Measurements from ENCODE around the gene KRIT1. TPM values are rescaled to one million over a fixed set of nuclear protein-coding genes. Genes with fewer than 3 reads are reported as not detected.

The KRIT1 gene
- total RNA-seq, 4 donors from 2014 or later: 48.1 to 57.5 (median 52.4) TPM

DNA sequence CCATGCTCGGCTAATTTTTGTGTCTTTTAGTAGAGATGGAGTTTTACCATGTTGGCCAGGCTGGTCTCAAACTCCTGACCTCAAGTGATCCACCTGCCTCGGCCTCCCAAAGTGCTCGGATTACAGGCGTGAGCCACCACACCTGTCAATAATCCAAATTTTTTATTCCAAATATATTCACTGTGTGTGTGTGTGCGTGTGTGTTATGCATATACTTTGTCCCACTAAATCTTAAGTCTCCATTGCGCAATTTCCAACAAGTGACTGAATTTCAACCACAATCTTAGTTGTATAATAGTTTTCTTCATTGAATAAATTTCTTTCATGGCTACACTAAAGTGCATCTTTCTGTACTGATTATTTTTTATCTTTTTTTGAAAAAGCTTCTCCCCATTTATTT, 2.7 kb downstream of the KRIT1 start:
- Histone ChIP-seq H3K4me1 (peaks cover 23 to 43% (median 31%) of the 10 kb centered on the region in 4 donors), H3K9me3 (no peaks in the 10 kb centered on the region), H3K27ac (replicated peaks in 1 of 4) (no peak overlapping the region), H3K36me3 (peaks cover 16 to 41% (median 31%) of the 10 kb centered on the region in 4 donors), H3K4me3 (no peak overlapping the region), H3K27me3 (no peaks in the 10 kb centered on the region)
- WGBS: 98% methylated on average over 6 of the region's 6 CpGs
- intact Hi-C loops (cut with DNase I): no loop called here
- TF ChIP-seq EP300 (IDR thresholded peaks at IDR 0.05): no peak
- TF ChIP-seq POLR2A (IDR thresholded peaks at IDR 0.05; ENCODE audit: low read depth): no peak
- TF ChIP-seq POLR2AphosphoS5 (IDR thresholded peaks at IDR 0.05): no peak
- TF ChIP-seq, protein P1, sequence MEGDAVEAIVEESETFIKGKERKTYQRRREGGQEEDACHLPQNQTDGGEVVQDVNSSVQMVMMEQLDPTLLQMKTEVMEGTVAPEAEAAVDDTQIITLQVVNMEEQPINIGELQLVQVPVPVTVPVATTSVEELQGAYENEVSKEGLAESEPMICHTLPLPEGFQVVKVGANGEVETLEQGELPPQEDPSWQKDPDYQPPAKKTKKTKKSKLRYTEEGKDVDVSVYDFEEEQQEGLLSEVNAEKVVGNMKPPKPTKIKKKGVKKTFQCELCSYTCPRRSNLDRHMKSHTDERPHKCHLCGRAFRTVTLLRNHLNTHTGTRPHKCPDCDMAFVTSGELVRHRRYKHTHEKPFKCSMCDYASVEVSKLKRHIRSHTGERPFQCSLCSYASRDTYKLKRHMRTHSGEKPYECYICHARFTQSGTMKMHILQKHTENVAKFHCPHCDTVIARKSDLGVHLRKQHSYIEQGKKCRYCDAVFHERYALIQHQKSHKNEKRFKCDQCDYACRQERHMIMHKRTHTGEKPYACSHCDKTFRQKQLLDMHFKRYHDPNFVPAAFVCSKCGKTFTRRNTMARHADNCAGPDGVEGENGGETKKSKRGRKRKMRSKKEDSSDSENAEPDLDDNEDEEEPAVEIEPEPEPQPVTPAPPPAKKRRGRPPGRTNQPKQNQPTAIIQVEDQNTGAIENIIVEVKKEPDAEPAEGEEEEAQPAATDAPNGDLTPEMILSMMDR (IDR thresholded peaks at IDR 0.05): no peak
- no peak for DNase-seq (ENCODE audit: extremely low spot score)

DNA sequence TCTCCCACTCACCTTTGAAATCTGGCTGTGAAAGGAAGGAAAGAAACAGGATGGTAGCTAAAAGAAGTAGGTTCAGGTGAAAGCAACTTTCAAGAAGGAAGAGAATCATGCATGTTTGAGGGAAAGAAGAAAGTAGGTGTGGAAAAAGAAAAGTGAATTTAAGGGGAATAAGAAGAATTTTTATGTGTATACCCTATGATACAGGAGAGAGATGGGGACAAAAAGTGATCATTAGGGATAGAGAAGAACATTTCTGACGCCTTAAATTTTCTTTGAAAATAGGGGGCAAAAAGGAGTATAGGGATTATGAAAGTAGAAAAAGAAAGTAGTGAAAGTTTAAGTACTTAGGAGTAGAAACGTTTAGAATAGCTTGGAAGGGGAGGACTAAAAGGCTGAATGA, 15.2 kb downstream of the KRIT1 start:
- Histone ChIP-seq H3K27me3 (no peaks in the 10 kb centered on the region), H3K27ac (replicated peaks in 1 of 4) (no peak overlapping the region), H3K36me3 (peaks cover 20 to 92% (median 67%) of the 10 kb centered on the region in 4 donors), H3K4me1 (no peaks in the 10 kb centered on the region), H3K9me3 (peaks cover 0 to 3% (median 0%) of the 10 kb centered on the region in 4 donors), H3K4me3 (no peak overlapping the region)
- 84% methylated on average over 2 of the region's 2 CpGs for WGBS
- intact Hi-C loops (cut with DNase I): no loop called here
- no peak for TF ChIP-seq EP300 (IDR thresholded peaks at IDR 0.05)
- TF ChIP-seq, protein P1 (IDR thresholded peaks at IDR 0.05): no peak
- TF ChIP-seq POLR2AphosphoS5 (IDR thresholded peaks at IDR 0.05): no peak
- no peak for TF ChIP-seq POLR2A (IDR thresholded peaks at IDR 0.05; ENCODE audit: low read depth)
- no peak for DNase-seq (ENCODE audit: extremely low spot score)

DNA sequence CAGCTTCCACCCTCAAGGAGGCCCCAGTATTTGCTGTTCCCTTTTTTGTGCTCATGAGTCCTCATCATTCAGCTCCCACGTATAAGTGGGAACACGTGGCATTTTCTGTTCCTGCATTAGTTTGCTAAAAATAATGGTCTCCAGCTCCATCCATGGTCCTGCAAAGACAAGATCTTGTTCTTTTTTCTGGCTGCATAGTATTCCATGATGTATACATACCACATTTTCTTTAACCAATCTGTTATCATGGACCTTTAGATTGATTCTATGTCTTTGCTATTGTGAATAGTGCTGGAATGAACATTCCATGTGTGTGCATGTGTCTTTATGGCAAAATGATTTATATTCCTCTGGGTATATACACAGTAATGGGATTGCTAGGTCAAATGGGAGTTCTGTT, 17.0 kb downstream of the KRIT1 start:
- no peak overlapping the region for H3K27ac ChIP-seq (replicated peaks in 1 of 4)
- peaks cover 0 to 3% (median 0%) of the 10 kb centered on the region in 4 donors for H3K9me3 ChIP-seq
- no peaks in the 10 kb centered on the region for H3K27me3 ChIP-seq
- no peak for DNase-seq (ENCODE audit: extremely low spot score)
- TF ChIP-seq, protein P1 (IDR thresholded peaks at IDR 0.05): no peak
- TF ChIP-seq POLR2A (IDR thresholded peaks at IDR 0.05; ENCODE audit: low read depth) (no peak), POLR2AphosphoS5 (IDR thresholded peaks at IDR 0.05) (no peak), EP300 (IDR thresholded peaks at IDR 0.05) (no peak)
- H3K36me3 ChIP-seq: peaks cover 23 to 92% (median 66%) of the 10 kb centered on the region in 4 donors
- no peaks in the 10 kb centered on the region for H3K4me1 ChIP-seq
- intact Hi-C loops (cut with DNase I): no loop called here
- no peak overlapping the region for H3K4me3 ChIP-seq
- WGBS: 100% methylated on average over 2 of the region's 2 CpGs

DNA sequence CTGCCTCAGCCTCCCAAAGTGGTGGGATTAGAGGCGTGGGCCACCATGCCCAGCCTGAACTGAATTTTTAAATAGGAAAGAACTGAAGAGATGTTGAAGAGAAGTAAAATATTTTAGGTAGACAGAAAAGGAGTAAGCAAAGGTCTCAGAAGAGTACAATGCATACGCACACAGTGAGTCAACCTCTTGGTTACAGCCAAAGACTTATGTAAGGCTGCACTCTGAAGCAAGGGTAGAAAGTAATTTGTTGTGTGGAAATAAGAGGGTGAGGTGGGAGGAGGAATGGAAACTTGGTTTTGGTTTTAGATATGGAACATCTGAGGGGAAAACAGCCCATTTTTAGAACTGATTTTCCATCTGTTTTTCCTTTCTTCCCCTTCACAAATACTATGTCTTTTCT, 17.6 kb downstream of the KRIT1 start:
- peaks cover 23 to 92% (median 64%) of the 10 kb centered on the region in 4 donors for H3K36me3 ChIP-seq
- DNase-seq (ENCODE audit: extremely low spot score): no peak
- H3K27ac ChIP-seq (replicated peaks in 1 of 4): no peak overlapping the region
- TF ChIP-seq POLR2AphosphoS5 (IDR thresholded peaks at IDR 0.05) (no peak), POLR2A (IDR thresholded peaks at IDR 0.05; ENCODE audit: low read depth) (no peak), EP300 (IDR thresholded peaks at IDR 0.05) (no peak)
- TF ChIP-seq, protein P1 (IDR thresholded peaks at IDR 0.05): no peak
- intact Hi-C loops (cut with DNase I): no loop called here
- H3K27me3 ChIP-seq: no peaks in the 10 kb centered on the region
- H3K4me3 ChIP-seq: no peak overlapping the region
- H3K9me3 ChIP-seq: peaks cover 0 to 3% (median 0%) of the 10 kb centered on the region in 4 donors
- H3K4me1 ChIP-seq: no peaks in the 10 kb centered on the region
- WGBS: 98% methylated on average over 2 of the region's 2 CpGs

DNA sequence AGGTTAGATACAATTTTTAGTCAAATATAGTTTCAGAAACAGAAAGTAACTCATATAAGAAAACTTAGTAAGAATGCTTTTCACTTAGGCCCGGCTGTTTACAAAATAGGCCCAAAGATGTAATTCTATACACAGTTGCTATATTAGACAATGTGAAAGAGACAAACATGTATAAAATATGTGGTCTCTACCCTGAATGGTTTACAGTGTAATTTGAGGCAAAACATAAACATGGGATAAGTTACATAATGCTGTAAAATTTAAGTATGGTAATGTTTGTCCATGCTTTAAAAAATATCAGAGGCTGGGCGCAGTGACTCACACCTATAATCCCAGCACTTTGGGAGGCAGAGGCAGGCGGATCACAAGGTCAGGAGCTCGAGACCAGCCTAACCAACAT, 18.7 kb downstream of the KRIT1 start:
- WGBS: 89% methylated on average over 4 of the region's 4 CpGs
- intact Hi-C loops (cut with DNase I): no loop called here
- no peaks in the 10 kb centered on the region for H3K4me1 ChIP-seq
- DNase-seq (ENCODE audit: extremely low spot score): no peak
- H3K9me3 ChIP-seq: peaks cover 0 to 3% (median 0%) of the 10 kb centered on the region in 4 donors
- no peak overlapping the region for H3K27ac ChIP-seq (replicated peaks in 1 of 4)
- no peaks in the 10 kb centered on the region for H3K27me3 ChIP-seq
- peaks cover 23 to 92% (median 67%) of the 10 kb centered on the region in 4 donors for H3K36me3 ChIP-seq
- no peak for TF ChIP-seq POLR2A (IDR thresholded peaks at IDR 0.05; ENCODE audit: low read depth)
- TF ChIP-seq EP300 (IDR thresholded peaks at IDR 0.05): no peak
- TF ChIP-seq, protein P1 (IDR thresholded peaks at IDR 0.05): no peak
- no peak for TF ChIP-seq POLR2AphosphoS5 (IDR thresholded peaks at IDR 0.05)
- no peak overlapping the region for H3K4me3 ChIP-seq

Data from esophagus muscularis mucosa (tissue), 4 donors.